Liver (tissue), 9 donors: Measurements from ENCODE around the gene DNAAF5. TPM values are rescaled to one million over a fixed set of nuclear protein-coding genes. Genes with fewer than 3 reads are reported as not detected.

ENCODE experiments used
- DNase-seq: peaks from one replicate; pipeline ENCODE4 v3.0.0-alpha.2; 2017; ENCODE audit warnings: low spot score
- H3K27ac ChIP-seq, 2 donors: one replicate each; pipeline ENCODE4 v1.7.0; 2013; ENCODE audit warnings: inconsistent platforms in 2 of 2, low read length in 2 of 2, control low read depth in 1 of 2, low read depth in 1 of 2, mild to moderate bottlenecking in 1 of 2
- H3K27me3 ChIP-seq, 4 donors: one replicate each; pipeline versions ENCODE4 v1.6.1 to v1.7.0; 2013; ENCODE audit warnings: low read length in 3 of 4, inconsistent platforms in 1 of 4, mild to moderate bottlenecking in 1 of 4, moderate library complexity in 1 of 4; ENCODE audit not compliant: control insufficient read depth in 4 of 4, insufficient read depth in 4 of 4
- H3K36me3 ChIP-seq, 4 donors: one replicate each; pipeline versions ENCODE4 v1.6.1 to v1.7.0; 2013; ENCODE audit warnings: low read length in 3 of 4, mild to moderate bottlenecking in 3 of 4, low read depth in 1 of 4, moderate library complexity in 1 of 4; ENCODE audit not compliant: control insufficient read depth in 4 of 4, insufficient read depth in 3 of 4
- H3K4me1 ChIP-seq, 4 donors: one replicate each; pipeline versions ENCODE4 v1.6.1 to v1.7.0; 2013; ENCODE audit warnings: low read length in 3 of 4, mild to moderate bottlenecking in 3 of 4, moderate library complexity in 1 of 4; ENCODE audit not compliant: control insufficient read depth in 4 of 4, insufficient read depth in 4 of 4
- H3K4me3 ChIP-seq, 3 donors: one replicate each; pipeline versions ENCODE4 v1.6.1 to v1.7.0; 2013; ENCODE audit warnings: low read length in 3 of 3, control low read depth in 1 of 3, low read depth in 1 of 3, mild to moderate bottlenecking in 1 of 3
- H3K9ac ChIP-seq, 2 donors: one replicate each; pipeline ENCODE4 v1.7.0; 2013; ENCODE audit warnings: low read length in 2 of 2, mild to moderate bottlenecking in 2 of 2, moderate library complexity in 2 of 2, control low read depth in 1 of 2, low read depth in 1 of 2
- H3K9me3 ChIP-seq, 4 donors: one replicate each; pipeline versions ENCODE4 v1.6.1 to v1.7.0; 2013; ENCODE audit warnings: low read length in 3 of 4; ENCODE audit not compliant: control insufficient read depth in 4 of 4
- ATF3 ChIP-seq: IDR thresholded peaks from 2 replicates; pipeline ENCODE4 v1.6.1; 2016; ENCODE audit warnings: antibody characterized with exemption
- EGR1 ChIP-seq, 2 donors: IDR thresholded peaks; 2 replicates each; pipeline ENCODE4 v1.6.1; 2016 to 2018; ENCODE audit warnings: antibody characterized with exemption in 2 of 2, low read depth in 2 of 2
- FOXA2 ChIP-seq: IDR thresholded peaks from 2 replicates; pipeline ENCODE4 v1.6.1; 2016; ENCODE audit warnings: antibody characterized with exemption
- GABPA ChIP-seq, 2 donors: IDR thresholded peaks in 1 of 2; conservative IDR thresholded peaks in 1 of 2; 2 replicates each; pipeline ENCODE4 v1.6.1; 2016; ENCODE audit warnings: antibody characterized with exemption in 2 of 2, mild to moderate bottlenecking in 1 of 2, moderate library complexity in 1 of 2
- HNF4A ChIP-seq, 2 donors: conservative IDR thresholded peaks; 2 replicates each; pipeline ENCODE4 v1.6.1; 2016; ENCODE audit warnings: antibody characterized with exemption in 2 of 2, mild to moderate bottlenecking in 2 of 2
- JUND ChIP-seq, 2 donors: IDR thresholded peaks; 2 replicates each; pipeline ENCODE4 v1.6.1; 2016; ENCODE audit warnings: antibody characterized with exemption in 2 of 2
- MAX ChIP-seq: IDR thresholded peaks from 2 replicates; pipeline ENCODE4 v1.6.1; 2016; ENCODE audit warnings: antibody characterized with exemption
- NR2F2 ChIP-seq: IDR thresholded peaks from 2 replicates; pipeline ENCODE4 v1.6.1; 2016; ENCODE audit warnings: antibody characterized with exemption
- RAD21 ChIP-seq, 2 donors: IDR thresholded peaks; 2 replicates each; pipeline ENCODE4 v1.6.1; 2016; ENCODE audit warnings: antibody characterized with exemption in 2 of 2, mild to moderate bottlenecking in 2 of 2
- REST ChIP-seq: IDR thresholded peaks from 2 replicates; pipeline ENCODE4 v1.6.1; 2016; ENCODE audit warnings: antibody characterized with exemption, mild to moderate bottlenecking
- RXRA ChIP-seq, 2 donors: IDR thresholded peaks; 2 replicates each; pipeline ENCODE4 v1.6.1; 2017 to 2018; ENCODE audit warnings: antibody characterized with exemption in 2 of 2, mild to moderate bottlenecking in 1 of 2
- TAF1 ChIP-seq: conservative IDR thresholded peaks from 2 replicates; pipeline ENCODE4 v1.6.1; 2016; ENCODE audit warnings: antibody characterized with exemption, mild to moderate bottlenecking
- YY1 ChIP-seq: IDR thresholded peaks from 2 replicates; pipeline ENCODE4 v1.6.1; 2016; ENCODE audit warnings: antibody characterized with exemption, mild to moderate bottlenecking
- ZBTB33 ChIP-seq: IDR thresholded peaks from 2 replicates; pipeline ENCODE4 v1.6.1; 2016; ENCODE audit warnings: antibody characterized with exemption
- WGBS: extraction: QIAGEN DNeasy Blood & Tissue Kit; methylation state at CpG from one replicate; pipeline ENCODE4 v1.1.7; 2013; 5-methylcytosine and 5-hydroxymethylcytosine counted together
- polyA plus RNA-seq, 2 donors: library from polyadenylated mRNA; stranded (reverse) in 1 of 2; unstranded in 1 of 2; fragments of 200-250 nt in 1 of 2; fragments of >200 nt in 1 of 2; fragmentation: Nextera tagmentation in 1 of 2; extraction: Ambion mirVana in 1 of 2; gene quantifications; one replicate each; pipeline versions ENCODE4 v1.2.1 to v1.2.3, GENCODE V29; 2013 to 2015
- total RNA-seq, 2 donors: library from RNA; depleted of rRNA; stranded (reverse); fragments of >200 nt; gene quantifications; one replicate each; pipeline ENCODE4 v1.2.3, GENCODE V29; 2014
- donor health status: healthy.
- donor health status: healthy.
- donor health status: healthy.
- donor health status: healthy.
- donor health status: healthy.

DNAAF5 gene
- total and polyA plus RNA-seq, 4 donors = 3.1 to 11.1 (median 9.5) TPM

DNA sequence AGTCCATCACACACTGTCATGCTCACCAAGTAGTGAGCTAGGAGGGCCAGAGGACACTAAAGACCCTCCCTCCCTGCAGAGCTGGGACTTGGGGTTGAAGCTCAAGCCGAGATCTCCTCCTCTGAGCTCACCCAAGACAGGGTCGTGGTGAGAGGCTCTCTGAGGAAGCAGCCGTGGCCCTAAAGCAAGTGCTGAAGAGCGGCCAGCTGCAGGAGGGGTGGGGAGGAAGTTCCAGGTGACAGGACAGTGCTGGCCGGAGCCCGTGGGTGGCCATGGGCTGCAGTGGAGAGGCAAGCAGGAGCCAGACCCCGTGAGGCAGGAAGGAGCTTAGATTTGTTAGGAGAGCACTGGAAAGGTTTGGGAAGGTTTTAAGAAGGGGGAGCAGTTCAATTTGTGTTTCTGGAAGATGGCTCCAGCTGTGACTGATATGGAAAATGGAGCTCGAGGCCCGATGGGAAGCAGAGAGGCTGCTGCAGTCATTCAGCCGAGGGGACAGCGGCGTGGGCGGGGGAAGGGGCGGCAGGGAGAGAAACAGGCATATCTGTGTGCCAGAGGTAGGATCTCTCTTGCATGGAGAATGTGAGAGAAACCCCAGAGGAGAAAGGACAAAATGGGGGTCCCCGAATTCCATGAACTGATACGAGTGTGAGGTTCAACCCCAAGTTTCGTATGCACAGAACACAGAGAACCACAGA, 26.9 kb upstream of the DNAAF5 start:
- Histone ChIP-seq H3K4me1 (peaks cover 0 to 3% (median 0%) of the 10 kb centered on the region in 4 donors), H3K27me3 (no peaks in the 10 kb centered on the region), H3K9me3 (peaks cover 0 to 2% (median 0%) of the 10 kb centered on the region in 4 donors), H3K4me3 (no peak overlapping the region), H3K9ac (no peak overlapping the region), H3K36me3 (no peaks in the 10 kb centered on the region), H3K27ac (no peak overlapping the region)
- TF ChIP-seq NR2F2 (peak; percentile 38), REST (no peak), EGR1 (IDR thresholded peaks at IDR 0.05; ENCODE audit: low read depth in 2 of 2) (no peak)
- DNase-seq = no peak
- 90% methylated on average over 17 of the region's 17 CpGs for WGBS

DNA sequence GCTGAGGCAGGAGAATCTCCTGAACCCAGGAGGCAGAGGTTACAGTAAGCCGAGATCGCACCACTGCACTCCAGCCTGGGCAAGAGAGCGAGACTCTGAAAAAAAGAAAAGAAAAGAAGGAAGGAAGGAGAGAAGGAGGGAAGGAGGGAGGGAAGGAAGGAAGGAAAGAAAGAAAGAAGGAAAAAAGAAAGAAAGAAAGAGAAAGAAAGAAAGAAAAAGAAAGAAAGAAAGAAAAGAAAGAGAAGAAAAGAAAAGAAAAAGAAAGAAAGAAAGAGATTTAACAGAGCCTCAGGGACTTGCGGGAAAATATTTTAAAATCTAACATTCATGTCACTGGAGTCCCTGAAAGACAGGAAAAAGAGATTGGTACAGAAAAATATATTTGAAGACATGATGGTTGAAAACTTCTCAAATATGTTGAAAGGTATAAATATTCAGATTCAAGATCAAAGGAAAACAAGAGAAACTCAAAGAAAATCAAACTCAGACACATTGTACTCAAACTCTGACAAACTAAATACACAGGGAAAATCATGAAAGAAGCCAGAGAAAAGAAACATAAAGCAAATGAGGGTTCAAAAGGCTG, 25.3 kb upstream of the DNAAF5 start:
- H3K27me3 ChIP-seq = no peaks in the 10 kb centered on the region
- peaks cover 0 to 3% (median 0%) of the 10 kb centered on the region in 4 donors for H3K4me1 ChIP-seq
- H3K9me3 ChIP-seq = peaks cover 0 to 2% (median 0%) of the 10 kb centered on the region in 4 donors
- no peak for TF ChIP-seq NR2F2
- TF ChIP-seq RXRA (IDR thresholded peaks at IDR 0.05) = no peak
- no peak for TF ChIP-seq RAD21 (IDR thresholded peaks at IDR 0.05)
- TF ChIP-seq ATF3 = no peak
- no peak for TF ChIP-seq YY1
- no peak for TF ChIP-seq TAF1
- TF ChIP-seq MAX = no peak
- no peak for TF ChIP-seq HNF4A (conservative IDR thresholded peaks at IDR 0.05)
- no peak for TF ChIP-seq REST
- no peak for TF ChIP-seq JUND (IDR thresholded peaks at IDR 0.05)
- TF ChIP-seq EGR1 (IDR thresholded peaks at IDR 0.05; ENCODE audit: low read depth in 2 of 2) = no peak
- no peak for TF ChIP-seq GABPA (IDR thresholded peaks at IDR 0.05 in 1 of 2, conservative IDR thresholded peaks at IDR 0.05 in 1 of 2)
- TF ChIP-seq FOXA2 = no peak
- no peak for TF ChIP-seq ZBTB33
- no peak overlapping the region for H3K9ac ChIP-seq
- H3K36me3 ChIP-seq = no peaks in the 10 kb centered on the region
- no peak overlapping the region for H3K27ac ChIP-seq
- WGBS = 73% methylated on average over 4 of the region's 4 CpGs
- no peak for DNase-seq
- H3K4me3 ChIP-seq = no peak overlapping the region
